Prostate gland (tissue), 2 donors: ENCODE results near the gene FTSJ3. TPM values are rescaled to one million over a fixed set of nuclear protein-coding genes. Genes with fewer than 3 reads are reported as not detected.

Experiments
- DNase-seq: peaks from one replicate; pipeline ENCODE4 v3.0.0-alpha.2; 2019; ENCODE audit warnings: low spot score
- H3K27ac ChIP-seq, 2 donors: fragments of 200-600 bp; sonication (generic); 2 replicates each; pipeline ENCODE4 v1.5.1; 2017 to 2019
- H3K27me3 ChIP-seq: fragments of 200-600 bp; sonication (generic); replicated peaks from 2 replicates; pipeline ENCODE4 v1.5.1; 2019; ENCODE audit not compliant: insufficient read depth
- H3K36me3 ChIP-seq, 2 donors: fragments of 200-600 bp; sonication (generic); 1 replicate in 1 of 2; 2 replicates in 1 of 2; pipeline versions ENCODE4 v1.5.1 to v1.8.1; 2017 to 2019
- H3K4me1 ChIP-seq: fragments of 200-600 bp; sonication (generic); replicated peaks from 2 replicates; pipeline ENCODE4 v1.5.1; 2019
- H3K4me3 ChIP-seq, 2 donors: fragments of 200-600 bp; sonication (generic); 2 replicates each; pipeline ENCODE4 v1.5.1; 2017 to 2019
- H3K9me3 ChIP-seq: fragments of 200-600 bp; sonication (generic); 2 replicates; pipeline ENCODE4 v1.5.1; 2017
- CTCF ChIP-seq, 4 experiments: fragments of 200-600 bp in 2 of 4; fragments of 450-650 bp in 2 of 4; sonication (generic) in 2 of 4; IDR thresholded peaks; 1 replicate in 3 of 4; 2 replicates in 1 of 4; pipeline ENCODE4 v1.5.1; 2016 to 2019; ENCODE audit warnings: antibody characterized with exemption in 4 of 4, mild to moderate bottlenecking in 2 of 4, moderate library complexity in 2 of 4
- POLR2A ChIP-seq: fragments of 450-650 bp; IDR thresholded peaks from one replicate; pipeline ENCODE4 v1.6.1; 2016; ENCODE audit warnings: antibody characterized with exemption, mild to moderate bottlenecking
- POLR2AphosphoS5 ChIP-seq: sonication (generic); formaldehyde crosslinking; IDR thresholded peaks from one replicate; pipeline ENCODE4 v1.6.1; 2017; ENCODE audit warnings: antibody characterized with exemption
- WGBS: methylation state at CpG from one replicate; pipeline ENCODE4 v1.1.5; 2018; 5-methylcytosine and 5-hydroxymethylcytosine counted together
- intact Hi-C: fragments of 100-400 bp; cut with DNase I; formaldehyde crosslinking; loops from one replicate; pipeline ENCODE4 v1.14.2; 2022
- total RNA-seq, 2 donors: library from RNA; depleted of rRNA; stranded (reverse); fragments of >200 nt; gene quantifications; one replicate each; pipeline ENCODE4 v1.1.0, GENCODE V29; 2016

The FTSJ3 gene
- total RNA-seq, 2 donors from 2014 or later: 29.4 to 46.6 TPM

- Histone ChIP-seq H3K27ac (no peak overlapping the region), H3K4me3 (no peak overlapping the region), H3K27me3 (no peaks in the 10 kb centered on the region), H3K9me3 (no peaks in the 10 kb centered on the region), H3K36me3 (peaks cover 52 to 55% of the 10 kb centered on the region in 2 donors), H3K4me1 (no peaks in the 10 kb centered on the region)
- no peak for DNase-seq
- intact Hi-C loops: no loop called here
- WGBS: 78% methylated on average over 4 of the region's 4 CpGs
- TF ChIP-seq POLR2A (no peak), POLR2AphosphoS5 (no peak), CTCF (IDR thresholded peaks at IDR 0.05) (no peak)
Measured at GRCh38 chr17:63816669-63817068, 10.8 kb downstream of the FTSJ3 start.

- intact Hi-C loops: no loop called here
- no peak overlapping the region for H3K27ac ChIP-seq
- DNase-seq: no peak
- TF ChIP-seq CTCF (IDR thresholded peaks at IDR 0.05) (no peak), POLR2A (no peak), POLR2AphosphoS5 (no peak)
- no peaks in the 10 kb centered on the region for H3K27me3 ChIP-seq
- H3K4me1 ChIP-seq: no peaks in the 10 kb centered on the region
- 85% methylated on average over 2 of the region's 2 CpGs for WGBS
- no peak overlapping the region for H3K4me3 ChIP-seq
- peaks cover 50 to 55% of the 10 kb centered on the region in 2 donors for H3K36me3 ChIP-seq
- H3K9me3 ChIP-seq: no peaks in the 10 kb centered on the region
Measured at GRCh38 chr17:63816123-63816522, 11.3 kb downstream of the FTSJ3 start.

- 87% methylated on average over 9 of the region's 9 CpGs for WGBS
- intact Hi-C loops: no loop called here
- peaks cover 24 to 27% of the 10 kb centered on the region in 2 donors for H3K36me3 ChIP-seq
Measured at GRCh38 chr17:63809970-63810369, 17.5 kb downstream of the FTSJ3 start.

GRCh38 chr17:63805591-63805990 lies 21.9 kb downstream of the FTSJ3 start:
- Histone ChIP-seq H3K9me3 (no peaks in the 10 kb centered on the region), H3K4me3 (no peak overlapping the region), H3K27ac (no peak overlapping the region), H3K27me3 (no peaks in the 10 kb centered on the region), H3K36me3 (peaks cover 6% of the 10 kb centered on the region in 2 donors), H3K4me1 (no peaks in the 10 kb centered on the region)
- no peak for DNase-seq
- no peak for TF ChIP-seq CTCF (IDR thresholded peaks at IDR 0.05)
- no peak for TF ChIP-seq POLR2AphosphoS5
- TF ChIP-seq POLR2A: no peak
- intact Hi-C loops: no loop called here
- 60% methylated on average over 2 of the region's 2 CpGs for WGBS

More at GRCh38 chr17:63809970-63810369, 17.5 kb downstream of the FTSJ3 start:
- TF ChIP-seq POLR2AphosphoS5 (no peak), POLR2A (no peak), CTCF (IDR thresholded peaks at IDR 0.05) (no peak)
- Histone ChIP-seq H3K4me1 (no peaks in the 10 kb centered on the region), H3K27me3 (no peaks in the 10 kb centered on the region), H3K9me3 (no peaks in the 10 kb centered on the region), H3K4me3 (no peak overlapping the region), H3K27ac (no peak overlapping the region)
- DNase-seq: no peak

GRCh38 chr17:63804328-63804727 lies 23.1 kb downstream of the FTSJ3 start:
- H3K27me3 ChIP-seq: no peaks in the 10 kb centered on the region
- DNase-seq: no peak
- H3K4me3 ChIP-seq: no peak overlapping the region
- intact Hi-C loops: no loop called here
- H3K4me1 ChIP-seq: no peaks in the 10 kb centered on the region
- TF ChIP-seq CTCF (IDR thresholded peaks at IDR 0.05) (no peak), POLR2AphosphoS5 (no peak), POLR2A (no peak)
- 96% methylated on average over 1 of the region's 1 CpG for WGBS
- H3K36me3 ChIP-seq: peaks cover 8 to 10% of the 10 kb centered on the region in 2 donors
- H3K27ac ChIP-seq: no peak overlapping the region
- H3K9me3 ChIP-seq: no peaks in the 10 kb centered on the region
